Osteocyte (in vitro differentiated cells): Measurements from ENCODE around the gene KCNQ5. TPM values are rescaled to one million over a fixed set of nuclear protein-coding genes. Genes with fewer than 3 reads are reported as not detected.

Experiments used
- DNase-seq: peaks from one replicate; pipeline ENCODE4 v3.0.0; 2021; ENCODE audit warnings: mixed read lengths; ENCODE audit not compliant: unreplicated experiment; ENCODE audit errors: extremely low spot score
- H3K27ac Mint-ChIP-seq: one replicate; pipeline ENCODE4 v1.8.0; 2021; ENCODE audit warnings: mild to moderate bottlenecking, mixed read lengths; ENCODE audit not compliant: unreplicated experiment
- H3K27me3 Mint-ChIP-seq: one replicate; pipeline ENCODE4 v1.8.0; 2021; ENCODE audit warnings: mixed read lengths; ENCODE audit not compliant: unreplicated experiment
- H3K36me3 Mint-ChIP-seq: one replicate; pipeline ENCODE4 v1.8.0; 2021; ENCODE audit warnings: mixed read lengths; ENCODE audit not compliant: unreplicated experiment
- H3K4me1 Mint-ChIP-seq: one replicate; pipeline ENCODE4 v1.8.0; 2021; ENCODE audit warnings: mixed read lengths; ENCODE audit not compliant: unreplicated experiment
- H3K4me3 Mint-ChIP-seq: one replicate; pipeline ENCODE4 v1.8.0; 2021; ENCODE audit warnings: mild to moderate bottlenecking, moderate library complexity, mixed read lengths; ENCODE audit not compliant: unreplicated experiment
- H3K9me3 Mint-ChIP-seq: one replicate; pipeline ENCODE4 v1.8.0; 2021; ENCODE audit warnings: mixed read lengths; ENCODE audit not compliant: unreplicated experiment
- CTCF ChIP-seq: fragments of 200-600 bp; sonication (generic); IDR thresholded peaks from 2 replicates; pipeline ENCODE4 v1.5.0; 2021; ENCODE audit warnings: antibody characterized with exemption, mild to moderate bottlenecking, moderate library complexity
- total RNA-seq: library from RNA; stranded (reverse); gene quantifications from 2 replicates; pipeline ENCODE4 v1.2.1, GENCODE V29; 2021

The KCNQ5 gene
- total RNA-seq, 1 donor from 2014 or later = 7.2 TPM

GRCh38 chr6:72969666-72970065 is 347.8 kb downstream of the KCNQ5 start:
- H3K4me1 Mint-ChIP-seq = peaks cover 5% of the 10 kb centered on the region
- no peaks in the 10 kb centered on the region for H3K27me3 Mint-ChIP-seq
- no peak for TF ChIP-seq CTCF
- H3K27ac Mint-ChIP-seq = no peak overlapping the region
- DNase-seq = no peak
- H3K4me3 Mint-ChIP-seq = no peak overlapping the region
- no peaks in the 10 kb centered on the region for H3K36me3 Mint-ChIP-seq
- H3K9me3 Mint-ChIP-seq = peaks cover 16% of the 10 kb centered on the region

GRCh38 chr6:72972579-72972978 is 350.7 kb downstream of the KCNQ5 start:
- Mint-ChIP-seq H3K27me3 (no peaks in the 10 kb centered on the region), H3K4me3 (no peak overlapping the region), H3K9me3 (peaks cover 16% of the 10 kb centered on the region), H3K4me1 (peaks cover 7% of the 10 kb centered on the region), H3K27ac (no peak overlapping the region), H3K36me3 (no peaks in the 10 kb centered on the region)
- DNase-seq = no peak
- TF ChIP-seq CTCF = no peak

- no peak overlapping the region for H3K27ac Mint-ChIP-seq
- DNase-seq = no peak
- H3K4me3 Mint-ChIP-seq = no peak overlapping the region
- no peaks in the 10 kb centered on the region for H3K36me3 Mint-ChIP-seq
- no peaks in the 10 kb centered on the region for H3K27me3 Mint-ChIP-seq
- H3K9me3 Mint-ChIP-seq = peaks cover 9% of the 10 kb centered on the region
- TF ChIP-seq CTCF = no peak
- H3K4me1 Mint-ChIP-seq = peaks cover 13% of the 10 kb centered on the region
Observed at GRCh38 chr6:72974276-72974675, 352.4 kb downstream of the KCNQ5 start.

- no peak overlapping the region for H3K27ac Mint-ChIP-seq
- no peak for DNase-seq
- H3K27me3 Mint-ChIP-seq = no peaks in the 10 kb centered on the region
- TF ChIP-seq CTCF = no peak
- no peaks in the 10 kb centered on the region for H3K36me3 Mint-ChIP-seq
- peaks cover 13% of the 10 kb centered on the region for H3K4me1 Mint-ChIP-seq
- H3K4me3 Mint-ChIP-seq = no peak overlapping the region
- peaks cover 1% of the 10 kb centered on the region for H3K9me3 Mint-ChIP-seq
Observed at GRCh38 chr6:72975352-72975752, 353.5 kb downstream of the KCNQ5 start.

- no peak overlapping the region for H3K4me3 Mint-ChIP-seq
- no peaks in the 10 kb centered on the region for H3K9me3 Mint-ChIP-seq
- H3K27ac Mint-ChIP-seq = peak overlapping the region; percentile 34
- no peak for TF ChIP-seq CTCF
- DNase-seq = no peak
- H3K36me3 Mint-ChIP-seq = no peaks in the 10 kb centered on the region
- peaks cover 13% of the 10 kb centered on the region for H3K4me1 Mint-ChIP-seq
- H3K27me3 Mint-ChIP-seq = no peaks in the 10 kb centered on the region
Observed at GRCh38 chr6:72976484-72976883, 354.6 kb downstream of the KCNQ5 start.
